OCI-LY3 (cell line): ENCODE measurements around the gene MDM1.

Experiments used
- EZH2phosphoT487 ChIP-seq: fragments of 200-600 bp; shearing (Covaris generic); IDR thresholded peaks from 2 replicates; pipeline ENCODE4 v1.6.1; 2018; ENCODE audit warnings: antibody characterized with exemption, mixed run types, low read depth
- TF ChIP-seq, protein P1 (sequence below): fragments of 200-600, 300-600 bp; sonication (generic); IDR thresholded peaks from 2 replicates; pipeline ENCODE4 v1.5.1; 2014; ENCODE audit warnings: antibody characterized with exemption, low read length, low read depth

DNA sequence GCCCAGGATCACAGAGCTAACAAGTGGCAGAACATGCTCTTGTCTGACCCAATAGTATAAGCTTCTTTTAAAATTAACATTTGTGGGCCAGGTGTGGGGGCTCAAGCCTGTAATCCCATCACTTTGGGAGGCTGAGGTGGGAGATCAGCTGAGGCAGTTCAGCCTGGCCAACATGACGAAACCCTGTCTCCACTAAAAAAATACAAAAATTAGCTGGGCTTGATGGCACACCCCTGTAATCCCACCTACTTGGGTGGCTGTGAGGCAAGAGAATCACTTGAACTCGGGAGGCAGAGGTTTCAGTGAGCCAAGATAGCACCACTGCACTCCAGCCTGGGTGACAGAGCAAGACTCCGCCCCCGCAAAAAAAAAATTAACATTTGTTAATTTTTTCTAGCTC, 45.8 kb downstream of the MDM1 start:
- TF ChIP-seq, protein P1, sequence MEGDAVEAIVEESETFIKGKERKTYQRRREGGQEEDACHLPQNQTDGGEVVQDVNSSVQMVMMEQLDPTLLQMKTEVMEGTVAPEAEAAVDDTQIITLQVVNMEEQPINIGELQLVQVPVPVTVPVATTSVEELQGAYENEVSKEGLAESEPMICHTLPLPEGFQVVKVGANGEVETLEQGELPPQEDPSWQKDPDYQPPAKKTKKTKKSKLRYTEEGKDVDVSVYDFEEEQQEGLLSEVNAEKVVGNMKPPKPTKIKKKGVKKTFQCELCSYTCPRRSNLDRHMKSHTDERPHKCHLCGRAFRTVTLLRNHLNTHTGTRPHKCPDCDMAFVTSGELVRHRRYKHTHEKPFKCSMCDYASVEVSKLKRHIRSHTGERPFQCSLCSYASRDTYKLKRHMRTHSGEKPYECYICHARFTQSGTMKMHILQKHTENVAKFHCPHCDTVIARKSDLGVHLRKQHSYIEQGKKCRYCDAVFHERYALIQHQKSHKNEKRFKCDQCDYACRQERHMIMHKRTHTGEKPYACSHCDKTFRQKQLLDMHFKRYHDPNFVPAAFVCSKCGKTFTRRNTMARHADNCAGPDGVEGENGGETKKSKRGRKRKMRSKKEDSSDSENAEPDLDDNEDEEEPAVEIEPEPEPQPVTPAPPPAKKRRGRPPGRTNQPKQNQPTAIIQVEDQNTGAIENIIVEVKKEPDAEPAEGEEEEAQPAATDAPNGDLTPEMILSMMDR: no peak
- TF ChIP-seq EZH2phosphoT487: no peak
